Measurements from ENCODE around the gene ARMC9. TPM values are rescaled to one million over a fixed set of nuclear protein-coding genes. Genes with fewer than 3 reads are reported as not detected.

ARMC9 gene
- total and polyA plus RNA-seq, 2 donors (not counting 3 experiments of a cell fraction or from before 2014, with no cell fraction given), result 16.4 to 24.2 TPM

DNA sequence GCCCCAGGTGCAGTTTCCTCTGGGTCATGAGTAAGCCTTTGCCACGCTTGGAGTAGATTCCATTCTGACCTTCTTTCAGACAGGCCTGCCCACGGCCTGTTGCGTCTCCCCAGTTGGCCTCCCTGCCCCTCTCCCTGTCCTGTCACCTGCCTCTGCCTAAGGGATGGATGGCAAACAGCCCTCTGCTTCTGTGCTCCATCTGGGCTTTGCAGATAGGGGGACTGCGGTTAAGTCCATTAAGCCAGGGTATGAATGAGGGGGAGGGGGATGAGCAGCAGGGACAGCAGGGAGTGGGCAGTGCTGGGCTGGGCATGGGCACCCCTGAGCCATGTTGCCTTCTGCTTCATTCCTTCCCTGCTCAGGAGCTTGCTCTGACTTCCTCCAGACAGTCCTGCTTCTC lies 159.5 kb downstream of the ARMC9 start:
- no peak overlapping the region for H3K4me2 ChIP-seq (ENCODE audit: insufficient read depth, low read length)
- no peak overlapping the region for H3K9ac ChIP-seq (replicated peaks; ENCODE audit: extremely low read depth, insufficient read depth, low read length)
- no peaks in the 10 kb centered on the region for H3K9me1 ChIP-seq (replicated peaks; ENCODE audit: control insufficient read depth, extremely low read depth, insufficient read depth, low read length)
- dilution Hi-C loops (cut with MboI; ENCODE audit: extremely low pct_ligation_motif_present, low sequenced_read_pairs) (no loop called here), intact Hi-C loops (cut with micrococcal nuclease) (no loop called here)
- no TSS peak for BruUV-seq (replicated peaks)
- no peaks in the 10 kb centered on the region for H4K20me1 ChIP-seq (replicated peaks; ENCODE audit: control insufficient read depth, extremely low read depth, insufficient read depth, low read length)
- H3K36me3 ChIP-seq (ENCODE audit: control insufficient read depth in 2 of 2, extremely low read depth in 1 of 2, insufficient read depth in 2 of 2, low read length in 2 of 2), result no peaks in the 10 kb centered on the region
- ChIA-PET CTCF (no interaction called here), POLR2A (no interaction called here)
- no peak overlapping the region for H2AFZ ChIP-seq (ENCODE audit: low read depth, low read length)
- TF ChIP-seq, protein P1, sequence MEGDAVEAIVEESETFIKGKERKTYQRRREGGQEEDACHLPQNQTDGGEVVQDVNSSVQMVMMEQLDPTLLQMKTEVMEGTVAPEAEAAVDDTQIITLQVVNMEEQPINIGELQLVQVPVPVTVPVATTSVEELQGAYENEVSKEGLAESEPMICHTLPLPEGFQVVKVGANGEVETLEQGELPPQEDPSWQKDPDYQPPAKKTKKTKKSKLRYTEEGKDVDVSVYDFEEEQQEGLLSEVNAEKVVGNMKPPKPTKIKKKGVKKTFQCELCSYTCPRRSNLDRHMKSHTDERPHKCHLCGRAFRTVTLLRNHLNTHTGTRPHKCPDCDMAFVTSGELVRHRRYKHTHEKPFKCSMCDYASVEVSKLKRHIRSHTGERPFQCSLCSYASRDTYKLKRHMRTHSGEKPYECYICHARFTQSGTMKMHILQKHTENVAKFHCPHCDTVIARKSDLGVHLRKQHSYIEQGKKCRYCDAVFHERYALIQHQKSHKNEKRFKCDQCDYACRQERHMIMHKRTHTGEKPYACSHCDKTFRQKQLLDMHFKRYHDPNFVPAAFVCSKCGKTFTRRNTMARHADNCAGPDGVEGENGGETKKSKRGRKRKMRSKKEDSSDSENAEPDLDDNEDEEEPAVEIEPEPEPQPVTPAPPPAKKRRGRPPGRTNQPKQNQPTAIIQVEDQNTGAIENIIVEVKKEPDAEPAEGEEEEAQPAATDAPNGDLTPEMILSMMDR (IDR thresholded peaks at IDR 0.05; ENCODE audit: extremely low read depth in 1 of 2, insufficient read depth in 1 of 2, low read depth in 1 of 2, low read length in 2 of 2), result no peak
- TF ChIP-seq, protein P2, sequence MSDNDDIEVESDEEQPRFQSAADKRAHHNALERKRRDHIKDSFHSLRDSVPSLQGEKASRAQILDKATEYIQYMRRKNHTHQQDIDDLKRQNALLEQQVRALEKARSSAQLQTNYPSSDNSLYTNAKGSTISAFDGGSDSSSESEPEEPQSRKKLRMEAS (IDR thresholded peaks at IDR 0.05; ENCODE audit: insufficient read depth, insufficient read length), result no peak
- TF ChIP-seq GATA2 (IDR thresholded peaks at IDR 0.05; ENCODE audit: insufficient read depth, insufficient read length, low read depth, low read length), result no peak
- no peak for TF ChIP-seq EZH2 (IDR thresholded peaks at IDR 0.05; ENCODE audit: borderline replicate concordance, low read depth, low read length, severe bottlenecking)
- TF ChIP-seq FOS (IDR thresholded peaks at IDR 0.05; ENCODE audit: borderline replicate concordance, insufficient read depth, low read length), result no peak
- TF ChIP-seq MYC (IDR thresholded peaks at IDR 0.05; ENCODE audit: low read depth, low read length), result no peak
- no peak for TF ChIP-seq POLR2A (IDR thresholded peaks at IDR 0.05; ENCODE audit: low read depth, low read length)
- TF ChIP-seq JUN (IDR thresholded peaks at IDR 0.05; ENCODE audit: borderline replicate concordance, insufficient read depth, insufficient read length, low read depth), result no peak
- no peak for TF ChIP-seq POLR2AphosphoS5 (IDR thresholded peaks at IDR 0.05; ENCODE audit: insufficient read depth, low read depth, low read length)
- no peak overlapping the region for H3K27ac ChIP-seq (ENCODE audit: insufficient read depth, low read depth, low read length)
- no peak for DNase-seq (ENCODE audit: low read depth, low spot score)
- no peaks in the 10 kb centered on the region for H3K79me2 ChIP-seq (ENCODE audit: control insufficient read depth, insufficient read depth, low read length)
- no peak for FAIRE-seq
- H3K4me3 ChIP-seq (replicated peaks in 1 of 3; ENCODE audit: insufficient read depth in 1 of 3, low read depth in 1 of 3, low read length in 3 of 3), result no peak overlapping the region
- H3K9me3 ChIP-seq (replicated peaks; ENCODE audit: control insufficient read depth, insufficient read depth, low read length), result no peaks in the 10 kb centered on the region
- H3K27me3 ChIP-seq (ENCODE audit: control insufficient read depth in 2 of 2, insufficient read depth in 2 of 2, low read length in 2 of 2), result no peaks in the 10 kb centered on the region
- no peaks in the 10 kb centered on the region for H3K4me1 ChIP-seq (ENCODE audit: control insufficient read depth, extremely low read depth, insufficient read depth, low read length)

Data from endothelial cell of umbilical vein (primary cell).